HepG2 (cell line): ENCODE data around the gene SIVA1. TPM values are rescaled to one million over a fixed set of nuclear protein-coding genes. Genes with fewer than 3 reads are reported as not detected.

Source experiments
- ASH2L ChIP-seq: fragments of 300-600, 200-600 bp; sonication (generic); IDR thresholded peaks from 2 replicates; pipeline ENCODE4 v1.7.0; 2017; ENCODE audit warnings: low read depth, mild to moderate bottlenecking, moderate library complexity, mixed read lengths, low read length; ENCODE audit not compliant: insufficient read length
- ETV6 ChIP-seq: sonication (generic); formaldehyde crosslinking; conservative IDR thresholded peaks from 2 replicates; pipeline ENCODE4 v1.4.0; 2020; ENCODE audit warnings: missing genetic modification reagents
- FLYWCH1 ChIP-seq: sonication (generic); formaldehyde crosslinking; IDR thresholded peaks from 2 replicates; pipeline ENCODE4 v1.8.1; 2023; ENCODE audit warnings: mild to moderate bottlenecking, missing genetic modification reagents
- HDAC1 ChIP-seq: sonication (generic); formaldehyde crosslinking; IDR thresholded peaks from 2 replicates; pipeline ENCODE4 v1.5.1; 2020; ENCODE audit warnings: mild to moderate bottlenecking, missing genetic modification reagents
- PAXIP1 ChIP-seq: sonication (generic); formaldehyde crosslinking; conservative IDR thresholded peaks from 2 replicates; pipeline ENCODE4 v1.4.0; 2020; ENCODE audit warnings: mild to moderate bottlenecking, missing genetic modification reagents, moderate library complexity
- PHF5A ChIP-seq: IDR thresholded peaks from one replicate; pipeline ENCODE4 v1.6.1; 2018; ENCODE audit warnings: low read depth, missing genetic modification reagents; ENCODE audit not compliant: unreplicated experiment
- POLR2AphosphoS5 ChIP-seq: IDR thresholded peaks from 2 replicates; pipeline ENCODE4 v1.6.1; 2012; ENCODE audit warnings: low read depth, low read length
- RCOR2 ChIP-seq: IDR thresholded peaks from 2 replicates; pipeline ENCODE4 v1.6.1; 2016; ENCODE audit warnings: missing biosample characterization, missing genetic modification reagents
- REXO4 ChIP-seq: sonication (generic); formaldehyde crosslinking; IDR thresholded peaks from 2 replicates; pipeline ENCODE4 v1.8.0; 2022; ENCODE audit warnings: missing genetic modification reagents, mild to moderate bottlenecking, borderline replicate concordance
- RXRA ChIP-seq: sonication (generic); formaldehyde crosslinking; IDR thresholded peaks from 2 replicates; pipeline ENCODE4 v1.5.1; 2020; ENCODE audit warnings: missing genetic modification reagents
- SOX13 ChIP-seq, 3 experiments: fragments of 450-650 bp in 1 of 3; sonication (generic) in 1 of 3; formaldehyde crosslinking in 1 of 3; IDR thresholded peaks in 2 of 3; conservative IDR thresholded peaks in 1 of 3; 2 replicates each; pipeline versions ENCODE4 v1.5.0 to v1.6.1; 2016 to 2020; ENCODE audit warnings: antibody characterized with exemption in 1 of 3, mild to moderate bottlenecking in 1 of 3, missing compliant biosample characterization in 1 of 3, missing genetic modification reagents in 1 of 3, moderate library complexity in 1 of 3
- TSC22D2 ChIP-seq: sonication (generic); formaldehyde crosslinking; IDR thresholded peaks from 2 replicates; pipeline ENCODE4 v1.5.1; 2020; ENCODE audit warnings: missing genetic modification reagents, mild to moderate bottlenecking, borderline replicate concordance
- ZBTB26 ChIP-seq: IDR thresholded peaks from 2 replicates; pipeline ENCODE4 v1.6.1; 2016; ENCODE audit warnings: missing compliant biosample characterization, missing genetic modification reagents, borderline replicate concordance
- ZNF253 ChIP-seq: sonication (generic); formaldehyde crosslinking; IDR thresholded peaks from 2 replicates; pipeline ENCODE4 v1.8.0; 2022; ENCODE audit warnings: mild to moderate bottlenecking, missing genetic modification reagents, borderline replicate concordance
- ZNF383 ChIP-seq: sonication (generic); formaldehyde crosslinking; IDR thresholded peaks from 2 replicates; pipeline ENCODE4 v1.4.0; 2020; ENCODE audit warnings: missing genetic modification reagents, mild to moderate bottlenecking, borderline replicate concordance
- ZNF557 ChIP-seq: sonication (generic); formaldehyde crosslinking; IDR thresholded peaks from 2 replicates; pipeline ENCODE4 v1.4.0; 2020; ENCODE audit warnings: missing genetic modification reagents
- polyA plus RNA-seq, 8 experiments: library from polyadenylated mRNA; depleted of rRNA in 3 of 8; stranded (reverse) in 7 of 8; unstranded in 1 of 8; fragments of >200 nt; fragmentation: Illumina TruSeq in 4 of 8; extraction: Trizol in 4 of 8; gene quantifications; 2 replicates each; pipeline versions ENCODE4 v1.2.1 to v1.2.3, GENCODE V29; 2011 to 2016; ENCODE audit warnings: low read depth in 4 of 8, missing spikeins in 1 of 8, mixed read lengths in 1 of 8; ENCODE audit not compliant: insufficient read depth in 1 of 8
- total RNA-seq, 5 experiments: library from RNA; depleted of rRNA; stranded (reverse); fragments of >200 nt; fragmentation: Illumina TruSeq; extraction: Trizol; gene quantifications; 2 replicates each; pipeline ENCODE4 v1.2.3, GENCODE V29; 2016; ENCODE audit warnings: low read depth in 1 of 5
- TF ChIP-seq, protein P1 (sequence below): IDR thresholded peaks from 2 replicates; pipeline ENCODE4 v1.6.1; 2016; ENCODE audit warnings: missing biosample characterization, missing genetic modification reagents, low read depth
- TF ChIP-seq, protein P2 (sequence below): sonication (generic); formaldehyde crosslinking; IDR thresholded peaks from 2 replicates; pipeline ENCODE4 v1.8.1; 2022; ENCODE audit warnings: low read depth, mild to moderate bottlenecking, missing genetic modification reagents

The SIVA1 gene
- total and polyA plus RNA-seq, 2 of the 13 experiments (the other 11 are each of a cell fraction or from before 2014, with no cell fraction given): 123 to 186 TPM

GRCh38 chr14:104735830-104736642 is 16.9 kb upstream of the SIVA1 start (continued):
- TF ChIP-seq FLYWCH1: 0 out of 2 replicates have a peak, but pooled peaks have one; percentile 58
- TF ChIP-seq RCOR2 (CRISPR knock-in tag): peak; percentile 85
- TF ChIP-seq REXO4 (CRISPR knock-in tag): no peak
- peak; percentile 63 for TF ChIP-seq POLR2AphosphoS5
- TF ChIP-seq ZBTB26 (CRISPR knock-in tag): peak; percentile 84; the same call in 1 of the 2 replicates
- TF ChIP-seq ASH2L: peak; percentile 20
- TF ChIP-seq PAXIP1: peak; percentile 97
- peak; percentile 89 for TF ChIP-seq ZNF253
- TF ChIP-seq, protein P1, sequence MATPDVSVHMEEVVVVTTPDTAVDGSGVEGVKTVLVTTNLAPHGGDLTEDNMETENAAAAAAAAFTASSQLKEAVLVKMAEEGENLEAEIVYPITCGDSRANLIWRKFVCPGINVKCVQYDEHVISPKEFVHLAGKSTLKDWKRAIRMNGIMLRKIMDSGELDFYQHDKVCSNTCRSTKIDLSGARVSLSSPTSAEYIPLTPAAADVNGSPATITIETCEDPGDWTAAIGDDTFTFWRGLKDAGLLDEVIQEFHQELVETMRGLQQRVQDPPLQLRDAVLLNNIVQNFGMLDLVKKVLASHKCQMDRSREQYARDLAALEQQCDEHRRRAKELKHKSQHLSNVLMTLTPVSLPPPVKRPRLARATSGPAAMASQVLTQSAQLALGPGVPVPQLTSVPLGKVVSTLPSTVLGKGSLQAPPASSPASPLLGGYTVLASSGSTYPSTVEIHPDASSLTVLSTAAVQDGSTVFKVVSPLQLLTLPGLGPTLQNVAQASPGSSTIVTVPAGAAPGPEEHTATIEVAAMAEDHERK (CRISPR knock-in tag): 0 out of 2 replicates have a peak, but pooled peaks have one; percentile 19
- TF ChIP-seq TSC22D2 (CRISPR knock-in tag): 0 out of 2 replicates have a peak, but pooled peaks have one; percentile 87
- TF ChIP-seq, protein P2, sequence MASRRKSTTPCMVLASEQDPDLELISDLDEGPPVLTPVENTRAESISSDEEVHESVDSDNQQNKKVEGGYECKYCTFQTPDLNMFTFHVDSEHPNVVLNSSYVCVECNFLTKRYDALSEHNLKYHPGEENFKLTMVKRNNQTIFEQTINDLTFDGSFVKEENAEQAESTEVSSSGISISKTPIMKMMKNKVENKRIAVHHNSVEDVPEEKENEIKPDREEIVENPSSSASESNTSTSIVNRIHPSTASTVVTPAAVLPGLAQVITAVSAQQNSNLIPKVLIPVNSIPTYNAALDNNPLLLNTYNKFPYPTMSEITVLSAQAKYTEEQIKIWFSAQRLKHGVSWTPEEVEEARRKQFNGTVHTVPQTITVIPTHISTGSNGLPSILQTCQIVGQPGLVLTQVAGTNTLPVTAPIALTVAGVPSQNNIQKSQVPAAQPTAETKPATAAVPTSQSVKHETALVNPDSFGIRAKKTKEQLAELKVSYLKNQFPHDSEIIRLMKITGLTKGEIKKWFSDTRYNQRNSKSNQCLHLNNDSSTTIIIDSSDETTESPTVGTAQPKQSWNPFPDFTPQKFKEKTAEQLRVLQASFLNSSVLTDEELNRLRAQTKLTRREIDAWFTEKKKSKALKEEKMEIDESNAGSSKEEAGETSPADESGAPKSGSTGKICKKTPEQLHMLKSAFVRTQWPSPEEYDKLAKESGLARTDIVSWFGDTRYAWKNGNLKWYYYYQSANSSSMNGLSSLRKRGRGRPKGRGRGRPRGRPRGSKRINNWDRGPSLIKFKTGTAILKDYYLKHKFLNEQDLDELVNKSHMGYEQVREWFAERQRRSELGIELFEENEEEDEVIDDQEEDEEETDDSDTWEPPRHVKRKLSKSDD: peak; percentile 91; the same call in 1 of the 2 replicates
- peak; percentile 38 for TF ChIP-seq PHF5A (CRISPR knock-in tag)
- TF ChIP-seq ETV6 (CRISPR knock-in tag): no peak
- TF ChIP-seq RXRA (CRISPR knock-in tag): peak; percentile 97
- 0 out of 2 replicates have a peak, but pooled peaks have one; percentile 38 for TF ChIP-seq ZNF557
- peak; percentile 95 for TF ChIP-seq HDAC1 (CRISPR knock-in tag)
- TF ChIP-seq SOX13 (IDR thresholded peaks at IDR 0.05): peak; percentile 38; the same call in 1 of the 2 replicates
- TF ChIP-seq SOX13 (CRISPR knock-in tag; conservative IDR thresholded peaks at IDR 0.05 in 1 of 2, IDR thresholded peaks at IDR 0.05 in 1 of 2): peak in 1 of 2 experiments; percentile 77; a peak in 1 of 4 replicates
- TF ChIP-seq ZNF383 (CRISPR knock-in tag): no peak
